GM21526 (cell line): Measurements from ENCODE around the gene SHKBP1.
"Not testable (repeated sequence)": the region's sequence is repeated elsewhere in the genome, so short reads cannot be mapped to it uniquely, and the experiment has no call there.

Source experiments
- ATAC-seq: cut with Tn5 transposase; IDR thresholded peaks from one replicate; pipeline ENCODE4 v1.9.1; 2021; ENCODE audit warnings: moderate library complexity; ENCODE audit not compliant: unreplicated experiment, low FRiP score

Gene SHKBP1

GRCh38 chr19:40581531-40581930 lies 4.9 kb downstream of the SHKBP1 start:
- ATAC-seq: no peak

- no peak for ATAC-seq
Observed at GRCh38 chr19:40582467-40582866, 5.8 kb downstream of the SHKBP1 start.

GRCh38 chr19:40583283-40583682 lies 6.6 kb downstream of the SHKBP1 start:
- ATAC-seq: no peak

GRCh38 chr19:40584007-40584406 lies 7.3 kb downstream of the SHKBP1 start:
- ATAC-seq: no peak

DNA sequence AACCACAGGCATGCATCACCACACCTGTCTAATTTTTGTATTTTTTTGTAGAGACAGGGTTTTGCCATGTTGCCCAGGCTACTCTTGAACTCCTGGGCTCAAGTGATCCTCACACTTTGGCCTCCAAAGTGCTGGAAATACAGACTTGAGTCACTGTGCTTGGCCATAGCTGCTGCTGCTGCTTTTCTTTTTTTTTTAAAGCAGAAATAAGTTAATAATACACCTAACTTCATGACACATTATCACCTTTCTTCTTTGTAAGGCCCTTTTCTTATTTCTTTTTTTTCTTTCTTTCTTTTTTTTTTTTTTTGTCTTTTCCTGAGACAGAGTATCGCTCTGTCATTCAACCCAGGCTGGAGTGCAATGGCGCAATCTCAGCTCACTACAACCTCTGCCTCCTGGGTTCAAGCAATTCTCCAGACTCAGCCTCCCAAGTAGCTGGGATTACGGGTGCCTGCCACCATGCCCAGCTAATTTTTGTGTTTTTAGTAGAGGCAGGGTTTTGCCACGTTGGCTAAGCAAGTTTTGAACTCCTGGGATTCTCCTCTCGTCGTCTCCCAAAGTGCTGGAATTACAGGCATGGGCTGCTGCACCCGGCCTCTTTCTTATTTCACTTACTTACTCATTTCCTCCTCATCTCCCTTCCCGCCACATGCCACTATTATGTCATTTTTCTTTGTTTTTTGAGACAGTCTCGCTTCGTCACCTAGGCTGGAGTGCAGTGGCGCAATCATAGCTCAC lies 8.7 kb downstream of the SHKBP1 start:
- ATAC-seq: no peak

GRCh38 chr19:40585982-40586422 lies 9.3 kb downstream of the SHKBP1 start:
- no peak for ATAC-seq

- ATAC-seq: no peak
Observed at GRCh38 chr19:40586611-40587010, 9.9 kb downstream of the SHKBP1 start.

DNA sequence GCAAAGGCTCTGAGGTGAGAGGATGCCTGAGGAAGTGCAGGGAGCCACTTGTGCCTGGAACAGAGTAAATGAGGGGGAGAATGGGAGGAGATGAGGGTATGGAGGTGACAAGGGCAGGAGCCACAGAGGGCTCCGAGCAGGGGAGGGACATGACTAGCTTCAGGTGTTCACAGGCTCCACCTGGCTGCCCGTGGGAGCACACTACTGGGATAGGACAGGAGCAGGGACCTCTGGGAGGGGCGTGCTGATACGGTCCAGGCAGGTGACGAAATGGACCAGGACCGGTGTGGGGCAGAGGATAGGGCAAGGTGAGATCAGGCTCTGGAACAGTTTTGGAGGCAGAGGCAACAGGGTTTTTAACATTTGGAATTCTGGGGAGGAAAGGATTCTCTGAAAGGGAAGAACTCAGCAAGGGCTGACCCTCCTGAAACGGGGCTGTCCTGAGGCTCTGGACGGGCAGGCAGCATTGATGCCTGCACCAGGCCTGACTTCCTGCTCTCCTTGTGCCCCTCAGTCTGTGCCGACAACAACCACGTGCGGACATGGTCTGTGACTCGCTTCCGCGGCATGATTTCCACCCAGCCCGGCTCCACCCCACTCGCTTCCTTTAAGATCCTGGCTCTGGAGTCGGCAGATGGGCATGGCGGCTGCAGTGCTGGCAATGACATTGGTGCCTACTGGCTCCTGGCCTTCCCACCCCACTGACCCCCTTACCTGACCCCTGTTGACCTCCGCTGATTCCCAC lies 11.6 kb downstream of the SHKBP1 start:
- no peak for ATAC-seq

GRCh38 chr19:40588926-40589569 lies 12.4 kb downstream of the SHKBP1 start:
- ATAC-seq: no peak

- no peak for ATAC-seq
Observed at GRCh38 chr19:40589591-40590429, 13.1 kb downstream of the SHKBP1 start.

DNA sequence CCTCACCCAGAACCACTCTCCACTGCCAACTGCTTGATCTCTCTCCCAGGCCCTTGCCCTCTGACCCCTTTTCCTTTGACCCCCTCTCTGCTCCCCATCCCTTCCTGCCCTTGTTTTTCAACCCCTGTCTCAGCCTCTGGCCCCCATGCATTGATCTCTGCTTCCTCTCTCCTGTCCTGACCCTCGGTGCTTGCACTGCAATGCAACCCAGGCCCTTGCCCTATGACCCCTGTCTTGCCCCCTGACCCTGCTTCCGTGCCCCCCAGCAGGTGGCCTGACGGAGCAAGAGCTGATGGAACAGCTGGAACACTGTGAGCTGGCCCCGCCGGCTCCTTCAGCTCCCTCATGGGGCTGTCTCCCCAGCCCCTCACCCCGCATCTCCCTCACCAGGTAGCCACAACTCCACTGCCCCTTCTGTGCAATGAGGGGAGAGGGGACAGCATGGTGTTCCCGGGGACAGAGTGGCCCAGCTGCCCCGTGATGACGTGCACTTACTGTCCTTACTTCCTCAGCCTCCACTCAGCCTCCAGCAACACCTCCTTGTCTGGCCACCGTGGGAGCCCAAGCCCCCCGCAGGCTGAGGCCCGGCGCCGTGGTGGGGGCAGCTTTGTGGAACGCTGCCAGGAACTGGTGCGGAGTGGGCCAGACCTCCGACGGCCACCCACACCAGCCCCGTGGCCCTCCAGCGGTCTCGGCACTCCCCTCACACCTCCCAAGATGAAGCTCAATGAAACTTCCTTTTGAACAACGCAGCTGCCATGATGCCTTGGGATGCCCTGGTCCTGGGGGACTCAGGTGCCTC lies 14.0 kb downstream of the SHKBP1 start:
- ATAC-seq: no peak

GRCh38 chr19:40591724-40592123 lies 15.1 kb downstream of the SHKBP1 start:
- not testable (repeated sequence) for ATAC-seq

- ATAC-seq: no peak
Observed at GRCh38 chr19:40592170-40592569, 15.5 kb downstream of the SHKBP1 start.

DNA sequence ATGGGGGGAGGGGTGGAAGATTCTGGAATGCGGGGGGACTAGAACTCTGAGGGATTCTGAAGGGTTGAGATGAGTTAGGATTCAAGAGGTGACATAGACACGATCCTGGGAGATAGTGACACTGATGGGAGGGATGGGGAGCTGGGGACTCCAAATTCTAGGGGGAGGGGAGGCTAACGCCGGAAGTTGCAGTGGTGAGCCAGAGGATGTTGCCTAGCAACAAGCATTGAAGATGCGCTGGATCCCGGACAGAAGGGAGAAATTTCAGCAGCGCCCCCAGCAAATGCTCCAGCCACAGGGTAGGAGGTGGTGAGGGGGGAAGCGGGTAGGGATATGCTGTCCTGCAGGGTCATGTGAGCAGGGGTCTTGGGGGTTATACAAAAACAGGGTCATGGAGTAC lies 17.6 kb downstream of the SHKBP1 start:
- no peak for ATAC-seq

DNA sequence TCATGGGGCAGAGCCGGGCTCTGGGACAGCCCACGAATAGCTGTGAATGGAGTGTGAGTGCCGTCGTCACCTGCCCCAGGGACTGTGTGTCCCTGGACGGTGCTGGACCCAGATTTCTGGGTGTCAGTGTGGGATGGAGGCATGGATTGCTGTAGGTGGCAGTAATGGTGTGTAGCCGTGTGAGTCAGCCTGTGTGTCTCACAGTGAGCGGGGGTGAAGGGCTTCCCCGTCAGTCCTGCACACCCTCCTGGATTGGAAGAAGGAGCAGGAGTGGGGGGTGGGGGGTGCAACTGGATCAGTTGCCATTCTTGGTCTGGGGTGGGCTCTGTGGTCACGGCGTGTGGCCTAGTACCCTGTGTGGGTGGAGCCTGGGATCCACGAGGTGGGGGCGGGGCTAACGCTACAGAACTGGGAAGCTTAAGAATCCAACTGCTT lies 18.0 kb downstream of the SHKBP1 start:
- ATAC-seq: no peak

- no peak for ATAC-seq
Observed at GRCh38 chr19:40596608-40597328, 20.1 kb downstream of the SHKBP1 start.

- ATAC-seq: no peak
Observed at GRCh38 chr19:40597329-40597838, 20.7 kb downstream of the SHKBP1 start.

- no peak for ATAC-seq
Observed at GRCh38 chr19:40598121-40598917, 21.6 kb downstream of the SHKBP1 start.
